Lung microvascular endothelial cell (primary cell): ENCODE measurements around the gene CD1D. TPM values are rescaled to one million over a fixed set of nuclear protein-coding genes. Genes with fewer than 3 reads are reported as not detected.
"Not testable (repeated sequence)": the region's sequence is repeated elsewhere in the genome, so short reads cannot be mapped to it uniquely, and the experiment has no call there.

Experiments used
- DNase-seq, 2 donors: peaks; one replicate each; pipeline versions ENCODE4 v3.0.0 to v3.0.0-alpha.2; 2010; ENCODE audit warnings: low read depth in 2 of 2
- total RNA-seq: library from RNA; depleted of rRNA; stranded (reverse); fragments of >200 nt; gene quantifications from 2 replicates; pipeline ENCODE4 v1.2.1, GENCODE V29; 2014

CD1D gene
- total RNA-seq, 1 donor from 2014 or later, result under 0.01 TPM

DNA sequence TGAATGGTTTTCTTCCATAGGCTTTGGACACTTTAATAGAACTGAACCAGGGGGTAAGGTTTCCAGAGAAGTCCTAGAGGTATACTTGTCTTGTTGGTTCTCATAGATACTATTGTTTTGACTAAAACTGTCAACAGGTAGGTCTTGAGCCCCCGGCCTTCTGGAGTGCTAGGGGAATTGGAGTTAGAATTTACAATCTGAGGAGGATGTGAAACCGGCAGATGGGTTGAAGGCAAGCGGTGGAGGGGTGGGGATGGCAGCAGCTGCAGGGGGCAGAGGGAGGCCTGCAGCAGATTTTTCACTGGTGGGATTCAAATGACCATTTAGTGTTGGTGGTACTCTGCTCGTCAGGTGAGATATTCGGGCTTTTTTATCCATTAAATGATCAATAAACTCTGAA is 4.3 kb upstream of the CD1D start:
- DNase-seq, result no peak

DNA sequence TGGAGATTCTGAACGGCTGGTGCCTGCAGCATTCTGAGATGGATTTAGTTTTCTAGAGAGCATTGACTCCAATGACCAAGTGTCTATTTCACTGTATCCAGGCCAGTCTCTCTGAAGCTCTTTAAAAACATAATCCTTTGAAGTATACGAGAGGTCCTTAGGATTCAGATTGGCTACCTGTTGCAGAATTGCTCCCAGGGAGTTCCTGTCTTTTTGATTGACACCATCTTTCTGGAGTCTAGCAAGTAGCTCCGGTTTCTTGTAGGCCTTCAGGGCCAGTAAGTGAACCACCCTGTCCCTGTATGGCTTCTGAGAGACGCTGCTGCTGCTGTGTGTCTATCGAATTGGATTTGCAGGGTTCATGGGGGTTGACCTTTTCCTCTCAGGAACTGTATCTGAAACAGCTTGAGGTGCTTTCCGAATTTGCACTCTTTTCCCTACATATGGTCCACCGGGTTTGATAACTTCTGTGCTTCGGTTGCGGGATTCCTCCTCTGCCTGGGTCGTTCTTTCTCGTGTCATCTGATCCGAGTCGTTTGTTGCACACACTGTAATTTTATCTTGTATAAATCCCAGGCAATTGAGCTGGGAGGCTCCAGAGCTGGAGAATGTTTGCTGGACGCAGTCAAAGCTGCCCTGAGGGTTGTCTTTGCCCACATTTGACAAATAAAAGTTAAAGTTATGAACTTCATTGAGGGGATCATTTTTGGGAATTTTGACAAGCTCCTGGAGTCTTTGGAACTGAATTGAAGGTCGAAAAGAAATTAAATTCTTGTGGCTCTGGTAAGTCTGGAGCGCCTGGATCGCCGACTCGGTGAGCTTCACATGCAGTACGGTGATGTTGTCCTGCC is 3.6 kb upstream of the CD1D start:
- DNase-seq, result not testable (repeated sequence)

DNA sequence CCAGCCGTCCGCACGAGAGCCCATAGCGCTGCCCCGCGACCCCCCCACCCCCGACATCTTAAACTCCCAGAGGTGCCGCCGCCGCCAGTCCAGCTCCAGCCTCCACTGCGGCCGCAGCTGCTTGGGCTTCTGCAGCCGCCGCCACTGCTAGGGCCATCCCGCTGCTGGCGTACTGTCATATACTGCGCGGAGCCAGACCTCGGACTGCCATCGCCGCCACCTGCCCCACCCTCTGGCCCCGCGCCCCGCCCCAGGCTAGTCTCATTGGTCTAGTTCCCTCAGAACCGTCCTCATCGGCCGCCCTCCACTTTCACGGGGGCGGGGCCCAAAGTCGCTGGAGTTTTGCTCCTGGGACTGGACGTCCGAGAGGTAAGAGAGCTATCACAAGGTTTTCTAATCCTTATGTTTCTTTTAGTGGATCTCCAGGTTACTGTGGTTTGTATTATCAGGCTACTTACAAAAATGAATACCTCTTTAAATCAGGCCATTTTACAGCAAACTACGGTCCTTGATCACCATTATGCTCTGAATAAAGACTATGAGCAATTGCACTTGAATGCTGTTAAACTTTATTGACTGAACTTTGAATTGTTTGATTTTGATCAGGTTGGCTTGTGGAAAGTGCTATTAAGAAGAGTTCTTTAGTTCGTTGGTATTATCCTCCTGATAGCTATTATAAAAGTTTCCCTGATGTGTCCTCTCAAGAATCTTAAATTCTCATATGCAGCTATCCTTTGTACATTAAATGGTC is 2.8 kb upstream of the CD1D start:
- DNase-seq, result peak; percentile 61 to 79

GRCh38 chr1:158179301-158180041 is 1.2 kb upstream of the CD1D start:
- DNase-seq, result no peak

DNA sequence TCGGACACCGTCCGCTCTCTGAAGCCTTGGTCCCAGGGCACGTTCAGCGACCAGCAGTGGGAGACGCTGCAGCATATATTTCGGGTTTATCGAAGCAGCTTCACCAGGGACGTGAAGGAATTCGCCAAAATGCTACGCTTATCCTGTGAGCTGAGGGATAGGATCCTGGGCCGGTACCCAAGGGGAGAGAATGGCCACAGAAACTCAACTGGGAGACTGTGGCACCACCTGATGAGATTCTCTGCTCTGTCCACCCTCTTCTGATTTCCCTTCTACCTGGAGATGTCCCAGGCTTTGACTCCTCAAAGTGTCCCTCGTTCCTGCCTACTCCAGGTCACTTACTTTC is 855 bp downstream of the CD1D start:
- DNase-seq, result no peak

GRCh38 chr1:158185770-158186169 is 5.1 kb downstream of the CD1D start:
- no peak for DNase-seq

DNA sequence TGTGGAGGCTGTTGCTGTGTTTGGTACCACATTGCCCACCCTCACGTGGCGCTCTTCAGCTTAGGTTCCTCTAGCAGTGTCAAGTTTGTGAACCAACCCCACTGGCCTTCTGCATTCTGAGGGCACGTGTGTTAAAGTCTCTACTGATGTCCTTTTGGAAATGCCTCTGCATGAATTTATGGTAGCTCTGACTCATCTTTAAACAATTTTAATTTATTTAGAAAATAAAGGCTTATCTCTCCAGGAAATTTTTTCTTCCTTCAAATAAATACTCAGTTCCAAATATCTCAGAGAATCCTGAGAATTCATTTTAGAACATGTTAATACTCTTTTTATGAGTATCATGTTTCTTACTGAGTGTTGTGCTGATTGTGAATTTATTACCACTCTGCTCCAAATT is 5.5 kb downstream of the CD1D start:
- no peak for DNase-seq

DNA sequence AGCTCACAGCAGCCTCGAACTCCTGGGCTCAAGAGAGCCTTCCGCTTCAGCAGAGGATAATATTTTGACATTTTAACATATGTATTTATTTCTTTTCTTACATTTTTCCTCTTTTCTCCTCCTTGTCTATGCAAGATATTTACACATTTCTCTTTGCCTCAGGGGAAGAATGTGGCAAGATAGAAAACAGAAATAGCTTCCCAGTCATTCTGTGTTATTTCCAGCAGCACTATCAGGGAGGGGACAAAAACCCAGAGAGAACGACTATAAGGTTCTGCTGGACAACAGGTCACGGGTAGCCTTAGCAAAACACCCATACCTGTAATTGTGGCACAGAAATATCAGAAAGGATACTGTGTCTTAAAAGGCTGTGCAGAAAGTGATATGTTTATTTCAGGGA is 7.9 kb downstream of the CD1D start:
- DNase-seq, result no peak

- no peak for DNase-seq
Measured at GRCh38 chr1:158189624-158190023, 8.9 kb downstream of the CD1D start.

DNA sequence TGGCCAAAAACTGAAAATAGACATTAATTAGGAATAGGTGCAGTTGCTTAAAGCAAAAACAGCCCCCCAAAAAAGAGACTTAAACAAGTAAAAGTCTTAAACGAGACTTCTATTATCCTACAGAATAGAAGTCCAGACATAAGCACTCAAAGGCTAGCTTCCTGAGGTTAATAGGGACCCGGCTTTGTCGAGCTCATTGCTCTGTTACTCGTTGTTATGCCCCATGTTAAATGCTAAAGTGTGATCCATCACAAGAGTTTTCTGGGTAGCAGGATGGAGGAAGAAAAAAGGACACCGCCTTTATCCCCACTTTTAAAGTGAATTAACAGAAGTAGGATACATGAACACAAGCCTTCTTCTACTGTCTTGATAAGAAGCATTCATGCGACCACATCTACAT is 10.6 kb downstream of the CD1D start:
- no peak for DNase-seq

DNA sequence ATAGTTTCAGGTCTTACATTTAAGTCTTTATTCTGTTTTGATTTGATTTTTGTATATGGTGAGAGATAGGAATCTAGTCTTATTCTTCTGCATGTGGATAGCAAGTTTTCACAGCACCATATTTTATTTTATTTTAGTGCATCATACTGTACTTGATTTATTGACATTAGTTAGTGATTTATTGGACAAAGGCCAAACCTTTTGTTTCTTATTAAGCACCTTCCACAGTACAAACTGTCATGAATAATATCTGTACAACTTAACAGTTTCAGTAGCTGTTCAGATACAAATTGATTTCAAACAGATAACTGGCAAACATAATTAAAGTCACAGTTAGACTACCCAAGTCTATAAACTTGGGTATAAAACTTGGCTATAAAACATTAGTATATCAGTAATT is 15.8 kb downstream of the CD1D start:
- no peak for DNase-seq

DNA sequence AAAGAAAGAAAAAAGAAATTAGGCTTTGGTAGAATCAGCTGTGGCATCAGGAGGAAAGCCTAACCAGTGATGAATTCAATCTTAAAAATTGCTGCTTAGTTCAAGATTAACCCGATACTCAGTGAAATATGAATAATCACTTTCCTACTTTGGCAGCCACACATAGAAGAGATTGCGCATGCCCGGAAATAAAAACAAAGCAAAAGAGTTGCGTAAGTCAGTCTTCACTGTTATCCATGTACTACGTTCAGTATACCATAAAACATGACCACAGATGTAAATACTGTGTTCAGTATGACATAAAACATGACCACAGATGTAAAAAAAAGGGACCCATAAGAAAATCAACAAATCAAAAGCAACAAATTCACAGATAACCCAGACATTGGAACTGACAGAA is 19.2 kb downstream of the CD1D start:
- DNase-seq, result peak in 1 of 2 donors; percentile 13

- no peak for DNase-seq
Measured at GRCh38 chr1:158200527-158200926, 19.8 kb downstream of the CD1D start.

- DNase-seq, result peak; percentile 72 to 84
Measured at GRCh38 chr1:158203693-158204457, 23.2 kb downstream of the CD1D start.

- DNase-seq, result no peak
Measured at GRCh38 chr1:158204458-158204827, 23.7 kb downstream of the CD1D start.

DNA sequence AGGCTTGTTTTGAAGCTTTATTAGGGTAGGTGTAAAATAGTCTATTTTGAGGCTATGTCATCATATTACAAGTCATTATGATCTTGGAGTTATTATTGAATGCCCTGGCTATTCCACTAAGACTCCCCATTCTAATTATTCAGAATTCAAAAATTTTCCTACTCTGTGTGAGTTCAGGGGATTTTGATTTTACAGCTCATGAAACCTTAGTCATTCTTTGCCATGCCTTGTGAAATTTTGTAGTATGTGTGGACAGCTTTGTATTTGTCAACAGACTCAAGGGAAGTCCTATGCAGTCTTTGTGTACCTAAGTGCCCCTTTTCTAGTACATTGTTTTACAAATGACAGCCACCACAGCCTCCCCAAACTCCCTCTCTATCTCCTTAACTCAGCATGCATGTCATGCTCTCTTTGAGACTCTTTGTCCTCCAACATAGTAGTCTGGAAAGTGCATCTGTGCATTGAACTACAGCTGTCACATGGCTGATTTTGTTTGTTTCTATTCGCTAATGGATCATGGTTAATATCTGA is 28.0 kb downstream of the CD1D start:
- DNase-seq, result no peak

DNA sequence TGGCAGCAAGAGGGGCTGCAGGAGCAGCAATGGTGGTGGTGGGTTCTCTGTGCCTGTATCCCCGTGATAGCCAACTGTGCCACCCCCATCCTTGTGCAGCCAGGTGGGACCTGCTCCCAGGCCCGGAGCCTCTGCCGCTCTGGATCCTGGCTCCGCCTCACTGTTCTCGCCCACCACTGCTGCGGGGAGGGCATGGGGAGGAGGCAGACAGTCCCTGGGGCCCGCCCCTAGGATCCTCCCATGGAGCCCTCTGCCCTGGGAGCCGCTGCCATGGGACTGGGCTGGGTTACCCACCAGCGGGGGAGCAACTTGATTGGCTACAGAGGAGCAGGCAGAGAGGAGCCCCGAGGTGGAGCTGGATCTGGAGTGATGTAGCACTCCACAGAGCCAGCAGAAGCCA is 31.6 kb downstream of the CD1D start:
- no peak for DNase-seq

DNA sequence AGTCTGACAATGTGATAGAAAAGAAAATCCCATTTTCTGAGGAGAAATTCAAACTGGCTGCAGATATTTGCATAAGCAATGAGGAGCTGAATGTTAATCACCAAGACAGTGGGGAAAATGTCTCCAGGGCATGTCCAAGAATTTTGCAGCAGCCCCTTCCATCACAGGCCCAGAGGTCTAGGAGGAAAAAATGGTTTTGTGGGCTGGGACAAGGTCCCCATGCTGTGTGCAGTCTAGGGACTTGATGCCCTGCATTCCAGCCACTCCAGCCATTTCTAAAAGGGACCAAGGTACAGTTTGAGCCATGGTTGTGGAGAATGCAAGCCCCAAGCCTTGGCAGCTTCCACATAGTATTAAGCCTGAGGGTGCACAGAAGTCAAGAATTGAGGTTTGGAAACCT is 42.8 kb downstream of the CD1D start:
- DNase-seq, result not testable (repeated sequence)

GRCh38 chr1:158227904-158228623 is 47.4 kb downstream of the CD1D start:
- no peak for DNase-seq
